ENCODE results near the gene GJB6. TPM values are rescaled to one million over a fixed set of nuclear protein-coding genes. Genes with fewer than 3 reads are reported as not detected.

Gene GJB6
- total RNA-seq, 1 donor from 2014 or later, result not detected

DNA sequence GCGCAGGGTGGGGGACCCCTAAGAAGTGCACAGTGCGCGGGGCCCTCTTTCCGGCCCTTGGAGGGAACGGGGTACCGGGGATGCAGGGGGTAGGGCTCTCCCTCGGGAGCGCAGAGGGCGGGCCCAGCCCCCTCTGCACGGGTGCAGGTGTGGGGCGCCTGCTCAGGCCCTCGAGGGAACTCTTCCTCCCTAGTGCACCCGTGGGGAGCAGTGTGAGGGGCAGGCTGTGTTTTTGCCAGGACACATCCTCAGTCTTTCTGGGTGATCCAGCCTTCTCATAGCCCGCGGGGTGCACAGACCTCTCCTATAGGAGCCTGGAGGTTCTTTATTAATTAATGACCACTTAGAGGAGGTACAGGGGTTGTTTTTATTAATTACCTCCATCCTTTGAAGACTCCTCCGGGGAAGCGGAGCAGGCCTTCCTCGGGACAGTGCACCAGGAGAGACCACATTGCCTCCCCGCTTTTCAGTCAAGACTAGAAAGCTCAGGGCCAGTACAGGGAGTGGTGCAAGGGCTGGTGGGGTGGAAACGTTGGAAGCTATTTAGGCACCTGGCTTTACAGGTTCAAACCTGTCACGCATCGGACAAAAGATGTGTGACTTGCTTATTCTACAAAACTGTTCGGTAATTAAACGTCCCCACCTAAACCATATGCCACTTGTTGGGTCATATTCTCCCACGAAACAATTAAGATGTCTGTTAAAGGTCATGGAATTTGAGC lies 598 bp upstream of the GJB6 start:
- TF ChIP-seq, protein P1, sequence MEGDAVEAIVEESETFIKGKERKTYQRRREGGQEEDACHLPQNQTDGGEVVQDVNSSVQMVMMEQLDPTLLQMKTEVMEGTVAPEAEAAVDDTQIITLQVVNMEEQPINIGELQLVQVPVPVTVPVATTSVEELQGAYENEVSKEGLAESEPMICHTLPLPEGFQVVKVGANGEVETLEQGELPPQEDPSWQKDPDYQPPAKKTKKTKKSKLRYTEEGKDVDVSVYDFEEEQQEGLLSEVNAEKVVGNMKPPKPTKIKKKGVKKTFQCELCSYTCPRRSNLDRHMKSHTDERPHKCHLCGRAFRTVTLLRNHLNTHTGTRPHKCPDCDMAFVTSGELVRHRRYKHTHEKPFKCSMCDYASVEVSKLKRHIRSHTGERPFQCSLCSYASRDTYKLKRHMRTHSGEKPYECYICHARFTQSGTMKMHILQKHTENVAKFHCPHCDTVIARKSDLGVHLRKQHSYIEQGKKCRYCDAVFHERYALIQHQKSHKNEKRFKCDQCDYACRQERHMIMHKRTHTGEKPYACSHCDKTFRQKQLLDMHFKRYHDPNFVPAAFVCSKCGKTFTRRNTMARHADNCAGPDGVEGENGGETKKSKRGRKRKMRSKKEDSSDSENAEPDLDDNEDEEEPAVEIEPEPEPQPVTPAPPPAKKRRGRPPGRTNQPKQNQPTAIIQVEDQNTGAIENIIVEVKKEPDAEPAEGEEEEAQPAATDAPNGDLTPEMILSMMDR (IDR thresholded peaks at IDR 0.05), result no peak
- peak overlapping the region; percentile 43 for H3K4me3 ChIP-seq
- H3K27me3 ChIP-seq (ENCODE audit: low read depth), result peaks cover 38% of the 10 kb centered on the region
- intact Hi-C loops (cut with DNase I), result no loop called here
- H3K4me1 ChIP-seq, result peaks cover 5% of the 10 kb centered on the region
- no peak for DNase-seq
- H3K27ac ChIP-seq, result no peak overlapping the region
- peak in 1 of 2 donors; percentile 27 for ATAC-seq
- H3K9me3 ChIP-seq, result no peaks in the 10 kb centered on the region
- no peaks in the 10 kb centered on the region for H3K36me3 ChIP-seq

DNA sequence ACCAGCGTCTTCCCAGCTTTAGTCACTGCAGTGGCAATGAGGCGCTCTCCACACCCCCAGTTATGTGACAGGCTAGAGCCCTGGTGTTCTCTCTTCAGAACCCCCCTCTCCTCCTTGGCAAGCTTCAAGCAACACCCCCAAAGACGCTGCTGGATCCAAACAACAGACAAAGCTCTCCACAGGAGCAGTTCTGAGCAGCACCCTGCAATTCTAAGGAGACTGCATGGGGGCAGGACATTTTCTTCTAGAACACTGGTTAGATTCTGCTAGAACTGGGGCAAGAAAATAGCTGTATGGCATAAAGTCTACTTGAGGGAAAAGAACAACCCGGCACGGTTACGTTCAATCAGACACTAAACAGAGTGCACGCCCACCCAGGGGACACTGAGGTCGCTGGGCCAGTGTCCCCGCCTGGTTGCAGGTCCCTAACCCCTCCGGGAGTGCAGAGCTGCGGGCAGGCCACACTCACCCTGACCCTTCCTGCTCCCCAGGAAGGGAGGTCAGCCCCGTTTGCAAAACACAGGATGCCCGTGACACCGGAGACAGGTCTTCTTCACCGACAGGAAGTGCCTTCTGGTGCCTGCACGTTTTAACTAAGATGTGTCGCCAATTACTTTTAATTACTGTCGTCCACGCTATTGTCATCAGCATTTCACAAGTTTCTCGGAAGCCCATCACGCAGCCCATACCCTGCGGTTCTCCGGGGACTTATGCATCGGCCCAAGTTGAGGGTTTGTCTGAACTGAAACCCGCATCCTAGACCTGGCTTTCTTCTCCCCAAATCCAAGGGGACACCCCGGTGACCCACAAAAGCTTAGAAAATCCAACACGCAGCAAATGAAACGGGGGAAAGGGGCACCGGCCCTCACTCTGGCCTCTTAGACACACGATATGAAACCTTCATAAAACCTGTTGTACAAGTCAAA lies 943 bp downstream of the GJB6 start:
- no peak overlapping the region for H3K27ac ChIP-seq
- no peak for DNase-seq
- intact Hi-C loops (cut with DNase I), result no loop called here
- peaks cover 5% of the 10 kb centered on the region for H3K4me1 ChIP-seq
- no peak for ATAC-seq
- H3K9me3 ChIP-seq, result no peaks in the 10 kb centered on the region
- peak overlapping the region; percentile 43 for H3K4me3 ChIP-seq
- no peaks in the 10 kb centered on the region for H3K36me3 ChIP-seq
- peaks cover 38% of the 10 kb centered on the region for H3K27me3 ChIP-seq (ENCODE audit: low read depth)
- TF ChIP-seq, protein P1 (IDR thresholded peaks at IDR 0.05), result no peak

DNA sequence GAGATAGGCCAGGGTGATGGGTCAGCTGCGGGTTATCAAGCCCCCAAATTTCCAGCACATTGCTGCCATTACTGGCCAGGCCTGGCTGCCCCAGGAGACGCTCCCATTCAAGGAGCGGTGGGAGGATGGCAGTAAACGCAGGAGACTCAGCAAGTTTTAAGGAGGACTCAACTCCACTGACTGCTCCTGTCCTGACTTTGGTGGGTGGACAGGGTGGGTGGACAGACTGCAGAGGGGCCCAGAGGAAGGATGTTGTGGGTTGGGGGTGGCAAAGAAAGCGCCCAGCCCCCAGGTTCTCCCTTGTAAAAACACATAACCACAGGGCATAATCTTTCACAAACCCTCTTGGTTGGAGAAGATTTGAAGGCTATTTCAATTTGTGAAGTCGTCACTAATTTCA lies 4.4 kb downstream of the GJB6 start:
- Histone ChIP-seq H3K4me1 (peaks cover 5% of the 10 kb centered on the region), H3K27ac (no peak overlapping the region), H3K9me3 (no peaks in the 10 kb centered on the region), H3K27me3 (ENCODE audit: low read depth) (peaks cover 23% of the 10 kb centered on the region), H3K36me3 (no peaks in the 10 kb centered on the region), H3K4me3 (no peak overlapping the region)
- intact Hi-C loops (cut with DNase I), result no loop called here
- ATAC-seq, result no peak
- TF ChIP-seq, protein P1 (IDR thresholded peaks at IDR 0.05), result no peak
- no peak for DNase-seq

DNA sequence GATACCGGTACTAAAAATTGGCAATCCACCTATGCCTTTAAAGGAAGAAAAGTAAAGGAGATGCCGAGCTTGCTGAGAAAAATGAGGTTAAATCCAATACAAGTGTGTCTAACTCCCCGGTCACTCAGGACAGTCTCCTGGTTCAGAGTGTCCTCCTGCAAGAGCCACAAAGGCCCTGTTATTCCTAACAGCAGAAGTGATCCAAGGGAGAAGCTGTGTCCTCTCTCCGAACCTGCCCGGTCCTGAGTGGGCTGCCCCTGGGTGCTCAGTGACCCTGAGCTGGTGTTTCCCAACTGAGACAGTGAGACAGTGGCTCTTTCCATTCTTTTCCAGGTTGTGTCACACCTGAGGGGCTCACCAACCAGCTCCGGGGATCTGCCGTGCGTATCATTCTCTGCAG lies 4.8 kb downstream of the GJB6 start:
- Histone ChIP-seq H3K4me3 (no peak overlapping the region), H3K4me1 (peaks cover 5% of the 10 kb centered on the region), H3K36me3 (no peaks in the 10 kb centered on the region), H3K9me3 (no peaks in the 10 kb centered on the region), H3K27me3 (ENCODE audit: low read depth) (peaks cover 19% of the 10 kb centered on the region), H3K27ac (no peak overlapping the region)
- intact Hi-C loops (cut with DNase I), result no loop called here
- TF ChIP-seq, protein P1 (IDR thresholded peaks at IDR 0.05), result no peak
- no peak for DNase-seq
- no peak for ATAC-seq

DNA sequence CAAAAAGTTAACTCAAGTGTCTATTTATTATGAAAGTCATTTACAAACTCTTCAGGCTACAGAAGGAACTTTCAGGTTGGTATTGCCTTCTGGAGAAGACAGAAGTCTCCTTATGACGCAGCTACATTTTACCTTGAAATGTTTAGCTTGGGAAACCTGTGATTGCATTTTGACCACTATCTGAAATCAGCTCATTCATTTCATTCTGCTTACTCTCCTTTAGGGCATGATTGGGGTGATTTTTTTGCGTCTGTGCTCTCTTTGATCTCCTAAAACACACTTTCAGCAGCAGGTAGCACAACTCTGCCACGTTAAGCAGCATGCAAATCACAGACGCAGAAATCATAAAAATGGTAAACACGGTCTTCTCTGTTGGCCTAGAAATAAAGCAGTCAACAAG lies 9.6 kb downstream of the GJB6 start:
- Histone ChIP-seq H3K36me3 (no peaks in the 10 kb centered on the region), H3K4me3 (no peak overlapping the region), H3K27ac (no peak overlapping the region), H3K27me3 (ENCODE audit: low read depth) (no peaks in the 10 kb centered on the region), H3K9me3 (no peaks in the 10 kb centered on the region), H3K4me1 (no peaks in the 10 kb centered on the region)
- TF ChIP-seq, protein P1 (IDR thresholded peaks at IDR 0.05), result no peak
- DNase-seq (no peak), ATAC-seq (no peak)
- intact Hi-C loops (cut with DNase I), result no loop called here
